C4-2B (cell line): Measurements from ENCODE around the gene TRIM5.
"Not testable (repeated sequence)": the region's sequence is repeated elsewhere in the genome, so short reads cannot be mapped to it uniquely, and the experiment has no call there.

Experiments
- H3K27ac ChIP-seq: fragments of 450-650 bp; 2 replicates; pipeline ENCODE4 v1.5.1; 2017
- CTCF ChIP-seq: fragments of 450-650 bp; conservative IDR thresholded peaks from 2 replicates; pipeline ENCODE4 v1.5.1; 2017; ENCODE audit warnings: mild to moderate bottlenecking
- ZFX ChIP-seq: fragments of 450-650 bp; IDR thresholded peaks from 2 replicates; pipeline ENCODE4 v1.6.1; 2017

Gene TRIM5

GRCh38 chr11:5684646-5685362 is at the start of gene TRIM5:
TSS of gene TRIM5 (minus strand) at chr11:5685074. CDS start at chr11:5680177, 4,897 bp downstream.
- peak within 1 kb of the TSS; percentile 65 for H3K27ac ChIP-seq
- TF ChIP-seq CTCF = peak; percentile 79
- no peak for TF ChIP-seq ZFX

GRCh38 chr11:5727691-5728090 is 42.8 kb upstream of the TRIM5 start:
- H3K27ac ChIP-seq = no peak overlapping the region
- TF ChIP-seq CTCF (no peak), ZFX (no peak)

- TF ChIP-seq ZFX (no peak), CTCF (no peak)
- no peak overlapping the region for H3K27ac ChIP-seq
Observed at GRCh38 chr11:5726351-5726750, 41.5 kb upstream of the TRIM5 start.

- no peak overlapping the region for H3K27ac ChIP-seq
- TF ChIP-seq CTCF (no peak), ZFX (no peak)
Observed at GRCh38 chr11:5722622-5723021, 37.7 kb upstream of the TRIM5 start.

- H3K27ac ChIP-seq = no peak overlapping the region
- no peak for TF ChIP-seq CTCF
- no peak for TF ChIP-seq ZFX
Observed at GRCh38 chr11:5719703-5720495, 35.0 kb upstream of the TRIM5 start.

GRCh38 chr11:5716518-5716917 is 31.6 kb upstream of the TRIM5 start:
- not testable (repeated sequence) for H3K27ac ChIP-seq

GRCh38 chr11:5713695-5714094 is 28.8 kb upstream of the TRIM5 start:
- TF ChIP-seq ZFX = no peak
- TF ChIP-seq CTCF = no peak
- no peak overlapping the region for H3K27ac ChIP-seq
